Inferior parietal cortex (tissue), 1 donor: ENCODE data around the gene ATP11A.
"Not testable (repeated sequence)": the region's sequence is repeated elsewhere in the genome, so short reads cannot be mapped to it uniquely, and the experiment has no call there.

Experiments used
- DNase-seq: peaks from one replicate; pipeline ENCODE4 v3.0.0-alpha.2; 2016; ENCODE audit errors: extremely low spot score

The ATP11A gene

DNA sequence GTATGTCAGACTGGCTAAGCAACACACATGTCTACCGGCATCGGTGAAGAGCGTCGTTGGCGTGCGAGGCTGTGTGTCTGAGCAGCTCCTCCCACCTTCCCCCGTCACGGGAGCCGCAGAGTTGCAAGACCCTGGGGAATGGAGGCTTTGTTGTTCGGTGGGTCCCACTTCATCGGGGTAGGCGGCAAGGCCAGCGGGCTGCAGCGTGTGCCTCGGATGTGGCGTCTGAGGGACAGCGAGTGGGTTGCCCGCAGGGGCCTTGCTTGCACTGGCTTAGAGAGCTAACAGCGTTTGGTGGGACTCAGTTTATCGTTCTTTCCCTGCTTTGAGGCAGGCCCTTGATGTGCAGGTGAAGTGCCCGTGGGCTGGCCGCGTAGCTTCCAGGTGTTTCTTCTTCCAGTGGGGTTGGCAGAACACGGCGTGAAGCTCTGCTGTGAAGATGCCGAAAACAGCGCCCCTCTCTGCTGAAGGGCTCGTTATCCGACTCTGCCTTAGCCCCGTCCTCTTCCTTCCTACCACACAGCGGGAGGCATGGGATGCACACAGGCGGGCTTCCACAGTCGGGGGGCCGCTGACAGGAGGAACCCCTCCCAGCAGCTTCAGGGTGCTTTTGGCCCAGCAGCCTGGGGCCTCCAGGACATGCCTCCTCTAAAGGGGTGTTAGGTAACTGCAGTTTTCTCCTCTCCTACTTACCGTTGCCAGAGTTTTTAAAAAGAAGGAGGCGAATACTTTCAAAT is 85.2 kb downstream of the ATP11A start:
- no peak for DNase-seq

DNA sequence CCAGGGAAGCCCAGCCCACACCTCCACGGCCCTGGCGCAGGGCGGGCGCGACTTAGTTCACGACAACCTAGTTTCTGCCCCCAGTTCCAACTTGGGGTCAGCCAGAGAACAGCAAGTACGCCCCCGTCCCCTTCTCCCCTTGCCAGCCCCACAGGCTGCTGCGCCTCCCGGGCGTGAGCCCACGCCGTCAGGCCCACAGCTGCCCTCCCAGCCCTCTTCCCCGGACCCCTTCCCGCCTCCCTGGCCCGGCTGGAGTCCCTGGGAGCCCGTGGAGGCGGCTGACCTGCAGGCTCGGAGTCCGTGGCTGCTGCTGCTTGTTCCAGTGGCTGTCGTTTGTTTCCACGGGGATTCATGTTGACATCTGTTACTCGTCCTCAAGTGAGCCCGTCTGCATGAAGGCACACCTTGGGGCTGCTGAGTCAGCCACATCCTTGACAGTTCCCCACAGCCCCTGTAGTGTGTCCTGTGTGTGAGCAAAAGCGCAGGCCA is 86.0 kb downstream of the ATP11A start:
- DNase-seq, result no peak

DNA sequence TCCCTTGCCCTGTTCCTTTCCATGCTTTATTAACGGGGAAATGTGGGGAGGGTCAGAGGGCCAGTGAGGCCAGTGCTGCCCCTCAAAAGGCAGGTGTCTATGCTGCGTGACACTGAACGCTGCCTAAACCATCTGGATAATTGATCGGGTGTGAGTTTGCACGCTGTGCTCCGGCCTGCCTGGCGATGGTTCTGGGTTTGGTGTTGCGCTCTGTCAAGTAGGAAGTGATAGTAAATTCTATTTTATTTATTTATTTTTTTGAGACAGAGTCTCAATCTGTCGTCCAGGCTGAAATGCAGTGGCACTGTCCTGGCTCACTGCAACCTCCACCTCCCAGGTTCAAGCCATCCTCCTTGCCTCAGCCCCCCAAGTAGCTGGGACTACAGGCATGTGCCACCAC is 86.5 kb downstream of the ATP11A start:
- no peak for DNase-seq

DNA sequence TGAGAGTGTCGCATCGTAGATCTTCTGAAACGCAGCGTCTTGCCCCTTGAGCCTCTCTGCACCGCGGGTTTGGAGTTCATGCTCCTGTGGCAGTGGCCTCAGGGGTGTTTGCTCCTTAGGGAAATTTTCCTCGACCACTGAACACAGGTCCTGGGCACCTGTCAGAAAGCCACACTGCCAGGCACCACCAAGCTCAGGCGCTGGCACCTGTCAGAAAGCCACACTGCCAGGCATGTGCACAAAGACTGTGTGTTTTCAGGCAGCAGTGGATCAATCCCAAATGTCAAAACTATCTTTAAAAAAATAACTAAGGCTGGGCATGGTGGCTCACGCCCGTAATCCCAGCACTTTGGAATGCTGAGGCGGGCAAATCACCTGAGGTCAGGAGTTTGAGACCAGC is 87.1 kb downstream of the ATP11A start:
- DNase-seq, result no peak

DNA sequence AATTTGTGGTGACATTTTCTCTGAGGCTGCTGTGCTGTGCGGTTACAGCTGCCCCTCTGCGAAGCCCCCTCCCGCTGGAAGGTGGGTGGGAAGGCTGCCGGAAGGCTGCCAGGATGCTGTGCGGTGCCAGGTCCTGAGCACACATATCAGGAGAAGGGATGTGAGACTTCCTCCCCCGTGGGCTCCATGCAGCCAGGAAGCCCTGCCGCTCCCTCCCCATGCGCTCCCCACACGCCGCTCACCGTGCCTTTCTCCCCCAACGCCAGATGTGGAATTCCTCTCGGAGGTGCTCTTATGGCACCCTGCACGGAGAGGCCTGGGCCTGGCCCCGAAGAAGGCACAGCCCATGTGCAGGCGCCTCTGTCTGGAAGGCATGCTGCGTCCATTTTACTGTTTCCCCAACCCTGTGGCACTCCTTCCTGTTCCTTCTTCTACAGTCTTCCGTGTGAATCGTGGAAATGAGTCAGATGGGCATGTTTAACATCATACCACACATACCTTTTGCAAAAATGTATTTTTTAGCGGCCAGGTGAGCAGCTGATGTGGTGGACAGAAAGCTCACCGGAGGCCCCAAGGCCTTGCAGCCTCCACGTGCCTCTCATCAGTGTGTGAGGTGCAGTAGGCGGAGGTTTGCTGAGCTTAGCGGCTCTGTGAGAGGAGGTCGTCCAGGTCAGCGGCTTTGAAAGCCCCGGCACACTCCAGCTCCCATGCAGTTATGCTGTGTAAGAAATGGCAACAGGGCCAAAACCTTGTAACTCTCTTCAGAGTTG is 88.0 kb downstream of the ATP11A start:
- no peak for DNase-seq

DNA sequence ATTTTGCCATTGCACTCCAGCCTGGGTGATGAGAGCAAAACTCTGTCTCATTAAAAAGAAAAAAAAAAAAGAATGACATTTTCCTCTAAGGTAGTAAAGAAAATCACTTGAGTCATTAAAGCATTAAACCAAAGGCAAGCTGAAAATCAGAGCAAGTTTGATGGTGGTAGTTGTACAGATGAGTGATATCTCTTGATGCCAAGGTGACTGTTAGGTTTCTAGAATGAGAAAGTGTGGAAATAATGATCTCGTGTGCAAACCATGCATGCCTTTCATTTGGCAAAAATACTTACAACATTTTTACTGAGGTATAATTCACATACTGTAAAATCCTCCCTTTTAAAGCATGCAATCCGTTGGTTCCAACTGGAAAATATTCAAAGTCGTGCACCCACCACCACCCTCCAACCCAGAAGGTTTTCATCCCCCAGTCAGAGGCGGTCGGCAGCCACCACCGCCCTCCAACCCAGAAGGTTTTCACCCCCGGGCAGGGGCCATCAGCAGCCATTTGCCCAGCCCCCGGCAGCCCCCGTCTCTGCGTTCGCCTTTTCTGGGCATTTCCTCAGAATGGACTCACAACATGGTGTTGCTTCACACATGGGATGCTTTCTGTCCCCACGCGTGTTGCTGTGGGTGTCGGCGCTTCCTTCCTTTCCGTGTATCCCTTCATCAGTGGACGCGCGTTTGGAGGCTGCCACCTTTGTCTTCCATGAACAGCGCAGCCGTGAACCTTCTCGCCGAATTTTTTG is 90.2 kb downstream of the ATP11A start:
- no peak for DNase-seq

DNA sequence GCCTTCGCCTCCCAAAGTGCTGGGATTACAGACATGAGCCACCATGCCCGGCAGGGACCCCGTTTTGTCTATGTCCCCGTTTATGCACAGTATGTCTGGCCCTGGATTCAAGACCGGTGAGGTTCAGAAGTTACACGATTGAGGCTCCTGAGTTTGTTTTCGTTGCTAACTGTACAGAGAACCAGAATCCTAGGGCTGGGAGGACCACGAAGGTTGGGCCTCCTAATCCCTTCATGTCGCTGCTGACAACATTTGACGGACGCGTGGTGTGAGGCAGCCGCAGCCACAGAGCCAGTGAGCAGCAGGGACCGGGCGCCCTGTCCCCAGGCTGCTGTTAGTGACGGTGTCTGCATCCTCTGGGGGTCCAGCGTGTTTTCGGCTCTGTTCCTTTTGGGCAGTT is 91.4 kb downstream of the ATP11A start:
- DNase-seq, result no peak

DNA sequence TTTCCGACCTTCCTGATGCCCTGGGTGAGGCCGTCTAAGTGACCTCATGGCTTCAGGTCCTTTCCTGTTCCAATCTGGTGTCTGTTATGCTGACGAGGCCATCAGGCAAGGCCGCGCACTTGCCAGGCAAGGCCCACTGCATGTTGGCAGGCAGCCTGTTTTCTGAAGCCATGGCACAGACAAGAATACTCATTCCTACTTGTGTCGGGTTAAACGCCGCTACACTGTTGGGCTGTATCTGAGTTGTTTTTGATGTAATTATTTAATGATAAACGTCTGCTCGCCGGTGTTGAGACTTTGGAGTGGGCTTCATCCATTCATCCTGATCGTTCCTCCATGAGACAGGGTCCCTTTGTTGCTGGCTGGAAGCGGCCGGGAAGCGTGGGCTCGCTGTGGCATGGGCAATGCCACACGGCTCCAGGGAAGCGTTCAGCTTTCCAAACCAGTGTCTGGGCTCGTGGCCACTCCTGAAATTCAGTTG is 92.1 kb downstream of the ATP11A start:
- peak; percentile 53 for DNase-seq

DNA sequence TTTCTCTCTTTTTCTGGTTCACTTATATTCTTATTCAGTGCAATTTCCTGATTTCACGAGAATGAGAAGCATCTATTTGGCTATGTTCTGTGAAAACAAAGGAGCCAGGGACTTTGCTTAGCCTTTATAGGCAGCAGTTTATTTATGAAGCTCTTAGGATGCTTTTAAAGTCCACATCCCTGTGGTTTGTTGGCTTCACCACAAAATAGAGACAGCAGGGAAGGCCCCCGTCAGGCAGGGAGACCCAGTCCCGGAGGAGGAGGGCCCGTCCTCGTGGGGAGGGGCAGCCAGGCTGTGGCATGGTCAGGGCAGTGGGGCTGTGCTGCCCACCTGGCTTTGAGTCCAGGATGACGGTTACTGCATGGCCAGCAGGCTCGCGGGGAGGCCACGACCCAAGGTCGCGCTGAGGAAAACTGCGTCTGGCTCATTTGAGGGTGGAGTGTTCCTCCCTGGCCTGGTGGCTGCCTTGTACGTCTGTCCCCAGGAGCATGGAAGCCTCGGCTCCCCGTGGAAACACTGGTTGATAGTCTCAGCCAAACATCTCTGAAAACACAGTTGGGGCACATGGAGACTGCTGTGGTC is 92.7 kb downstream of the ATP11A start:
- no peak for DNase-seq

DNA sequence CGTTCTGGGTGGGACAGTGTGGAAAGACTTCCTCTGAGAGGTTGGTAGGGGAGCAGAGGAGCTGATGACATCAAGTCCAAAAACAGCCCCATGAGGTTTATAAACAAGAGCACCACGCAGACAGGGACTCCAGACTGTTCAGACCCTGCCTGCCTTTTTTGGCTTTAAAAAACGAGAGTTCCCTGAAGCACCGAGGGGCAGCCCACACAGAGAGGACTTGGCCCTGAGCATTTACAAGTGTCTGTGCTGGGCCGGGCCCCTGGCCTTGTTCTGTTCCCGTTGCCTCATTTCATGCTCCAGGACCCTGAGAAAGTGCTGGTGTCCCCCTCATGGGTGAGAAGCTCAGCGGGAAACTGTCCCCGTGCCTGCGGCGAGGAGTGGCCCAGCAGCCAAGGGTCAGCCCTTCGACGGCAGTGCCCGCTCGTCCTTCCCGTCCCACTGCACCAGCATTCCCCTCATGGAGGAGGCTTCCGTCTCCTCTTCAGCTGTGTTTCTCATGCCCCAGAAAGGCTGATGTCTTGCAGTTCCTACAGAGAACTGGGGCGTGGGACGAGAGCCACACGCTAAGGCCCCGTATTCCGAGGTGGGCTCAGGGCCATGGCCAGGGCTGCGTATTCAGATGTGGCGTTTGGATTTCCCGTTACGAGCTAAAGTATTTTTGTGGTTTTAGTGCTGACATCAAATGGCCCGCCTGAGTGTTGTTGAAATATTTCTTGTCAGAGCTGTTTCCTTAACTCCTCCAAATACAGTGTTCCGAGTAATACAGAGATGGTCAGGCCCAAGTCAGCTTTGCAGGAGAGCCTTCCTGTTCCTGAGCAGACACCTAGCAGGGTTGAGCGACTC is 93.5 kb downstream of the ATP11A start:
- no peak for DNase-seq

DNA sequence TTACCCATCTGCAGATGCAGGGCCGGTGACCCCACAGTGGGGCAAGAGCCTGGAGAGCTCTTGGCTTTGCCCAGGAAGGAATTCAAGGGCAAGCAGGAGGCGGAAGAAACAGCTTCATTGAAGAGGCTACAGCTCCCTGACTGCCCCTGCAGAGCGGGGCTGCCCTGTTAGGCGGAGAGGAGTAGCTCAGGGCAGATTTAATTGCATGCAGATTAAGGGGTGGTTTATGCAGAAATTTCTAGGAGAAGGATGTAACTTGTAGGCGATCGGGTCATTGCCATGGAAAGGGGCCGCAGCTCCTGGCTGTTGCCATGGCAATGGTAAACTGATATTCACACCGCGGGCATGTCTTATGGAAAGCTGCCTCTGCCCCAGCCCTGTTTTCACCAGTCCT is 94.1 kb downstream of the ATP11A start:
- no peak for DNase-seq

DNA sequence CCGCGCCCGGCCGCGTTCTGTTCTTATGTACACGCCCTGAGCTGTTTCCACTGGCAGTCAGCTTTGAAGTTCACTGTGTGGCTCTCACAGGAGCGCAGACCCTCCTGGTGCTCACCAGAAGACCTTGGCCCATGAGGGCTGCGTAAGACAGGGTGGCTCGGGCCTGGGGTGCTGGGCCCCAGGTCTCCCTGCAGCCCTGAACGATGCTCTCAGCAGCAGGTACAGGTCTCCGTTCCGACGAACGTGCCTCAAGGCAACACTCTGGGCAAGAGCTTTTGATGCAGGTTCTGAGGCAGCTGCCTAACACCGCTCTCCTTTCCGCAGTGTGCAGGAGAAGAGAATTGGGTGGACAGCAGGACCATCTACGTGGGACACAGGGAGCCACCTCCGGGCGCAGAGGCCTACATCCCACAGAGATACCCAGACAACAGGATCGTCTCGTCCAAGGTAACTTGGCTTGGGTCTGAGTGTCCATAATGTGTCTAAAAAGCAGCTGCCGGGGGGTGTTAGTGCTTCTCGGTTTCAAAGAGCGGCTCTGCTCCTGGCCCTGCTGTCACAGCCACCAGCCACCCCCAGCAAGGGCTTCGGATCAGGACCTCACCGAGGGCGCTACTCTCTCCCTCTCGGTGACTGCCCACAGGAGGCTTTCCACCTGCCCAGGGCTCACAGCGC is 95.1 kb downstream of the ATP11A start:
- no peak for DNase-seq

DNA sequence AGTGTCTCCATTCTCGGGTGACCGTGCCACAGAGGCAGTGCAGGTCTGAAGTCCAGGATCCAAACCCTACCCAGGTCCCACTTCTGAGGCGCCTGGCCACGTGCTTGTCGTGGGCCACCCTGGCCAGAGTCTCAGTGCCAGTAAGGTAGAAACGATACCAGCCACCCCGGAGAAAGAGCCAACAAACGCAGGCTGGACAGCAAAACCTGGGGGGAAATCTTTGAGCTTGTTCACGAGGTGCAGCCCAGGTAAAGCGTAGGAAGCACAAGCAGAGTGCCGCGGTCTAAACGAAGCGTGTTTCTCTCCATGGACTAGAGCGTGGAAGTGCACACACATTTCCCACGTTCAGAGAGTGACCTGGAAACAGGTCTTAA is 95.6 kb downstream of the ATP11A start:
- no peak for DNase-seq

DNA sequence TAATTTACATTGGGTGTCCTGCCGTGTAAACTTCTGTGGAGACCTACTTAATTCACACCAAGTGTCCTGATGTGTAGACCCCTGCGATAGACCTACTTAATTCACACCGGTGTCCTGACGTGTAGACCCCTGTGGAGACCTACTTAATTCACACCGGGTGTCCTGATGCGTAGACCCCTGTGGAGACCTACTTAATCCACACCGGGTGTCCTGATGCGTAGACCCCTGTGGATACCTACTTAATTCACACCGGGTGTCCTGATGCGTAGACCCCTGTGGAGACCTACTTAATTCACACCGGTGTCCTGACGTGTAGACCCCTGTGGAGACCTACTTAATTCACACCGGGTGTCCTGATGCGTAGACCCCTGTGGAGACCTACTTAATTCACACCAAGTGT is 97.0 kb downstream of the ATP11A start:
- not testable (repeated sequence) for DNase-seq

DNA sequence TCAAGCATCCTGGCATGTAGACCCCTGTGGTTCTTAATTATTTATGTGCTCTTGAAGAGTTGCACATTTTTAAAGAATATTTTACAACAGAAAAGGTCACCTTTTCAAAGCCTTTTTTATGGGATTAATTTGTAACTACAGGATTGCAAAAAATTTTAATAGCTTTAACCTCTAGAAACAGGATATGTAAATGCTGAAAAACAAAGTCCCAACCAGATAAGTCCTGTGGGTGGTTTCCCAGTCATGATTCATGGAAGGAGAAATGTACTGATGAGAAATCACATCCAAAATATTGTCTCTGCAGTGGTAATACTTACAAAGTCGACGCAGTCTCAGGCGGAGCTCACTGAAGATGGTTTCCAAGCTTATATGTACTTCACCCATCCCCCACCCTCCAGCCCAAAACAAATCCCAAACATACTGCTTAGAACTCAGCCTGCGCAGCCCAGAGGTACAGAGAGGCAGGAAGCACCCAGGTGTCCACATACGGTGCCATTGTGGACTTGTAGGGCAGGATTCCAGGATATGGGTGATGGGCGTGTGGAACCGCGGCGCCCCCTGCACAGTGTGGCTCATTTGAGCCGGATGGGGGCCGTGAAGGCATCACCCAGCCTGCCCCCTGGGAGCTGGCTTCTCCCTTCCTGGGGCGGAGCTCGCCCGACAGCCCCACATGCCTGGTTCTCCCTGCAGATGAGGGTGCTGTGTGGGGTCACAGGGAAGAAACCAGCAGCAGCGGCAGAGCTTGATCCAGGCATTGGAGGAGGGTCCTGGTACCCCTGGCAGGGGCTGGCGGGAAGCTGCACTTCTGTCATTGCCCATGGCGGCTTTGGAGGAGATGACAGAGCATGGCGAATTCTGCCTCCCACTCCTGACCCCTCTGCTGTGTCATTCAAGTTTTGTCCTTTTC is 101.2 kb downstream of the ATP11A start:
- DNase-seq, result no peak

DNA sequence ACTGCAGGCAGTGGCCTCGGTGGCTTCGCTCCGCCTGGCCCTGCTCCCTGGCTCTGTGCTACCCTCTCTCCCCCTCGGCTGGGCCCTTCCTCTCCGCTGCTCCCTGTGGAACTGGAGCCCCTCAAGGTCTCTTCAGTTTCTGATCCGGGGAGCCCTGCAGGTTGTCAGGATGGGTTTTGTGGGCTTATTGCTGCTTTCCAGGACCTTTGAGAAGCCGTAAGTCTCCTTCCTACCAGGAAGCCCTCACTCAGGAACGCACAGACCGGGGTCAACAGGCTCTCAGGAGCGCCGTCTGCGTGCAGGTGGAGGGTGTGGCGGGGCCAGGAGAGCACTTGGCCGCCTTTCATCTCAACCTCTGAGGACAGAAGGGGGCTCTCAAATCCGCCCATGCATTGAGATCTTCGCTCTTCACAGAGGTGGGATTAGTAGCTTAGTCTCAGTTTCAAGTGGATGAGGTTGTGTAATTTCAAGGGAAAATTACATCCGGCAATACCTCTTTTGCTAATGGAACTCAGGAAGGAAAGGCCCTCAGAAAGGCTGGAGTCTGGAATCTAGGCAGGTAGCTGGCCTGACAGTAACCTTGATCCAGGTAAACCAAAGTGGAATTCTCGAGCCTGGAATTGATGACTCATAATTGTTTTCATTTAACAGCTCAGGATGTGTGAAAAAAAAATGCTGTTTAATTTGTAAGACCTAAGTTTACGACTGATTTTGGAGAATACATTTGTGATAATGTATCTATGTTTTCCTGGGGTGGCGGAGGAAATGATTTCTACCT is 102.0 kb downstream of the ATP11A start:
- DNase-seq, result no peak

DNA sequence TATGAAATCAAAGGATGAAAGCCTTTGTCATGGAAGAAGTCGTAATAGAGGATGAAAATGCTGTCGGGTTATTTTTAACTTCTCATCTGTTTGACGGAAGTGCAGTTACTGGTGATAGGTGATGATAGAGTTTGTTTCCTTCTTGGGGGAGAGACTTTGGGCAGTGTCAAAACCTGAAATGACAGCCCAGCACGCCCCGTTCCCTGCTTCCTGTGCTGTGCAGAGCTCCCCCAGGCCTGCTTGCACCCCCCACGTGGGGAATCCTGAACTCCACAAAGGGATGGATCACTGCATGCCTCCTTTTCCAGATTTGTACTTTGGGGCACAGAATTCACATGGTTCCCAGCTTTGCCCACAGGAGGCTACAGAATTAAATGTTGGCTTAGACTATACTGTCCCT is 102.7 kb downstream of the ATP11A start:
- DNase-seq, result no peak

DNA sequence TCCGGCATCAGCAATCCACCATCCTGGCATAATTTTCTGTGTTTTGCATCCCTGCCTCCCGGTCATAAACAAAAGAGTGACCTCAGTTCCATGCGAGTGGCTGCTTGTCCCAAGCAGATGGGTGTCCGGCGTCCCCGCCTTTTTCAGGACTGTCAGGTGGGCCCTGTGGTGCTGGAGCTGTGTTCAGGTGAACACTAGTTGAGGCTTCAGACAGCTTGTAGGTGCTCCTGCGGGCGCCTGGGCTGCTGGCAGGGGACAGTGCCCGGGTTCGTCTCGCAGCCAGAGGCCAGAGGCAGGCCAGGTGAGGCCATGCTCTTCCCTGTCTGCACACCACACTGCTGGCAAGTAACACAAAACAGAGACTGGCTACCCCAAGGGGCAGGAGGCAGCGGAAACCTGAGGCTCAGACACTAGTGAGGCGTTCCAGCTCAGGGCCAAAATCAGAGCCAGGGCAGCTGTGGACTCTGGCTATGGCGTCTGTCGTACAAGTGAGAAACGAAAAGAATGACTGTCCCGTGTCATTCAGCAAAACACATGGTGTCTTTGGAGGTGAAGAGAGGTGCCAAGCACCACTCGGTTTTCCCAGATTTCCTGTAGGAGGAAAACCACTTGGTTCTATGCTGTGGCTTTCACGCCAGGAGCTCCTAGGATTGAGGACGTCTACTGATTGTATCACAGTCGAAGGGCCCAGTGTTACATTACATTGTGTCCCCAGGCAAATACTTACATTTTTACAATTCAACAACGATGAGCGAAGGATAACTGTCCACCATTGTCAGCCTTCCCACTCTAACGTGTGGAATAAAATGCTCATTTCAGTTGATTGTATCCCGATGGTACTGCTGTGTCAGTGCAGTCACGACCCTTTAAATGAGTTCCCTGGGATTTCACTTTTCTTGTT is 104.0 kb downstream of the ATP11A start:
- no peak for DNase-seq
